ENCODE data around the gene MILR1. TPM values are rescaled to one million over a fixed set of nuclear protein-coding genes. Genes with fewer than 3 reads are reported as not detected.

The MILR1 gene
- total RNA-seq, 1 donor from 2014 or later: not detected

GRCh38 chr17:64500487-64500859, 51.6 kb downstream of the MILR1 start:
- Mint-ChIP-seq H3K27me3 (ENCODE audit: unreplicated experiment) (no peaks in the 10 kb centered on the region), H3K9me3 (ENCODE audit: unreplicated experiment) (no peaks in the 10 kb centered on the region), H3K36me3 (ENCODE audit: unreplicated experiment) (peaks cover 66% of the 10 kb centered on the region), H3K27ac (ENCODE audit: unreplicated experiment) (peak overlapping the region; percentile 16), H3K4me1 (ENCODE audit: unreplicated experiment) (peaks cover 72% of the 10 kb centered on the region), H3K4me3 (ENCODE audit: unreplicated experiment) (no peak overlapping the region)
- DNase-seq (ENCODE audit: extremely low spot score, unreplicated experiment): no peak
- TF ChIP-seq, protein P1, sequence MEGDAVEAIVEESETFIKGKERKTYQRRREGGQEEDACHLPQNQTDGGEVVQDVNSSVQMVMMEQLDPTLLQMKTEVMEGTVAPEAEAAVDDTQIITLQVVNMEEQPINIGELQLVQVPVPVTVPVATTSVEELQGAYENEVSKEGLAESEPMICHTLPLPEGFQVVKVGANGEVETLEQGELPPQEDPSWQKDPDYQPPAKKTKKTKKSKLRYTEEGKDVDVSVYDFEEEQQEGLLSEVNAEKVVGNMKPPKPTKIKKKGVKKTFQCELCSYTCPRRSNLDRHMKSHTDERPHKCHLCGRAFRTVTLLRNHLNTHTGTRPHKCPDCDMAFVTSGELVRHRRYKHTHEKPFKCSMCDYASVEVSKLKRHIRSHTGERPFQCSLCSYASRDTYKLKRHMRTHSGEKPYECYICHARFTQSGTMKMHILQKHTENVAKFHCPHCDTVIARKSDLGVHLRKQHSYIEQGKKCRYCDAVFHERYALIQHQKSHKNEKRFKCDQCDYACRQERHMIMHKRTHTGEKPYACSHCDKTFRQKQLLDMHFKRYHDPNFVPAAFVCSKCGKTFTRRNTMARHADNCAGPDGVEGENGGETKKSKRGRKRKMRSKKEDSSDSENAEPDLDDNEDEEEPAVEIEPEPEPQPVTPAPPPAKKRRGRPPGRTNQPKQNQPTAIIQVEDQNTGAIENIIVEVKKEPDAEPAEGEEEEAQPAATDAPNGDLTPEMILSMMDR (IDR thresholded peaks at IDR 0.05): no peak

DNA sequence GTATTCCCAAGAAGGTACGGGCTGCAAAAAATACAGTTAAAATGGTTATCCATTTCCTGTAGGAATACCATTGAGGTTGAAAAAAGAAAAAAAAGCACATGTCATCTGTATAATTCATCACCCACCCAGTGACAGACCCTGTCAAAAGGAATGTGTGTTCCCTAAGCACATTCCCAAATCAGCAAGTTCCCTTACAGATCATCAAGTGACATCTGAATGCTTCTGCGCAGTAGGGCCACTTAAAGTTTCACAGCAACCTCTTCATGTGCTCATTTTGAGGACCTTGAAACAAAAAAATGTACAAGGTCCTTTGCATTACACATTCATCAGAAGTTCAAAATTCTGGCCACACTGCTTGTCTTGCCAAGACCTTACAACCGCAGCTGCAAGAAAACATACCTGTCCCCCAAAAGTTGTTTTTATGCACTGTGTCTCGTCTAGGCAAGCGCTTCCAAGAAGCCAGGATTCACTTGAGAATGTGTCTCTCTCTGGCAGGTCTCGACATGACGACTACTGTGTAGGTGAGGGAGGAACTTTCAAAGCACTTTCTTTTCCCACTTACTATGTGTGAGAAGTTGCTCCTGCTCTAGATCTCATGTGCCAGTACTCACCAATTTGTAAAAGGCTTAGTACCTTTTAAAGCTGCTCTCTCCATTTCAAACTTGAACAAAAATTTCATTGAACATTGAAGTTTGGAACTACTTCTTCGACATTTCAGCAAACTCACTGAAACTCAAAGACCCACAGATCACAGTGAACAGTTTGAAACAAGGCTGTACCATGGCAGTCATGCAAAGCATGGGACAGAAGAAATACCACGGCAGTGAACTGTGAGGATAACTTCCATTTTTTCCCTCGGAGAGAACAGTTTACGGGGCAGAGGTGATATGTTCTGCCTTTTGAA, 52.2 kb downstream of the MILR1 start:
- peak overlapping the region; percentile 62 for H3K27ac Mint-ChIP-seq (ENCODE audit: unreplicated experiment)
- H3K36me3 Mint-ChIP-seq (ENCODE audit: unreplicated experiment): peaks cover 70% of the 10 kb centered on the region
- TF ChIP-seq, protein P1 (IDR thresholded peaks at IDR 0.05): no peak
- H3K27me3 Mint-ChIP-seq (ENCODE audit: unreplicated experiment): no peaks in the 10 kb centered on the region
- H3K4me1 Mint-ChIP-seq (ENCODE audit: unreplicated experiment): peaks cover 66% of the 10 kb centered on the region
- H3K9me3 Mint-ChIP-seq (ENCODE audit: unreplicated experiment): no peaks in the 10 kb centered on the region
- H3K4me3 Mint-ChIP-seq (ENCODE audit: unreplicated experiment): no peak overlapping the region
- DNase-seq (ENCODE audit: extremely low spot score, unreplicated experiment): no peak

GRCh38 chr17:64502021-64502420, 53.1 kb downstream of the MILR1 start:
- Mint-ChIP-seq H3K4me3 (ENCODE audit: unreplicated experiment) (no peak overlapping the region), H3K36me3 (ENCODE audit: unreplicated experiment) (peaks cover 70% of the 10 kb centered on the region), H3K27ac (ENCODE audit: unreplicated experiment) (peak overlapping the region; percentile 62), H3K4me1 (ENCODE audit: unreplicated experiment) (peaks cover 60% of the 10 kb centered on the region), H3K27me3 (ENCODE audit: unreplicated experiment) (no peaks in the 10 kb centered on the region), H3K9me3 (ENCODE audit: unreplicated experiment) (no peaks in the 10 kb centered on the region)
- no peak for DNase-seq (ENCODE audit: extremely low spot score, unreplicated experiment)
- TF ChIP-seq, protein P1 (IDR thresholded peaks at IDR 0.05): no peak

GRCh38 chr17:64502809-64503208, 53.9 kb downstream of the MILR1 start:
- H3K9me3 Mint-ChIP-seq (ENCODE audit: unreplicated experiment): no peaks in the 10 kb centered on the region
- no peak overlapping the region for H3K4me3 Mint-ChIP-seq (ENCODE audit: unreplicated experiment)
- peak overlapping the region; percentile 62 for H3K27ac Mint-ChIP-seq (ENCODE audit: unreplicated experiment)
- no peak for DNase-seq (ENCODE audit: extremely low spot score, unreplicated experiment)
- peaks cover 53% of the 10 kb centered on the region for H3K4me1 Mint-ChIP-seq (ENCODE audit: unreplicated experiment)
- no peaks in the 10 kb centered on the region for H3K27me3 Mint-ChIP-seq (ENCODE audit: unreplicated experiment)
- H3K36me3 Mint-ChIP-seq (ENCODE audit: unreplicated experiment): peaks cover 70% of the 10 kb centered on the region
- TF ChIP-seq, protein P1 (IDR thresholded peaks at IDR 0.05): no peak

DNA sequence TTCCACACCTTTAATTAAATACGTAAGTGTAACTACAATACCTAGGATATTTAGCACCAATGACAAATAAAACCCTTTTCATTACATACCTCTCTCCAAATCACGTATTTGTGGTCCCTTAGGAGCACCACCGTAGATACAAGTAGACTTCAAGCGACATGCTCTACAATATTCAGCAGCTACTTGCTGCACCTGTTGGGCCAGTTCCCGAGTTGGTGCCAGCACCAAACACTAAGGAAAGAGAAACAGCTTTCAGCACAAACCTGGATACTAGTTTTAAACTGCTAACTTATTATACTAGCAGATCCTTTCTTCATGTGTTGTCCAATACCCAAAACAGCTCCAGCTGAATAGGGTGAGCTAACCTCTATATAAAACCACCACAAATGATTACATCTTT, 54.4 kb downstream of the MILR1 start:
- Mint-ChIP-seq H3K27me3 (ENCODE audit: unreplicated experiment) (no peaks in the 10 kb centered on the region), H3K4me1 (ENCODE audit: unreplicated experiment) (peaks cover 52% of the 10 kb centered on the region), H3K9me3 (ENCODE audit: unreplicated experiment) (no peaks in the 10 kb centered on the region), H3K36me3 (ENCODE audit: unreplicated experiment) (peaks cover 66% of the 10 kb centered on the region), H3K27ac (ENCODE audit: unreplicated experiment) (peak overlapping the region; percentile 62), H3K4me3 (ENCODE audit: unreplicated experiment) (peak overlapping the region; percentile 10)
- DNase-seq (ENCODE audit: extremely low spot score, unreplicated experiment): no peak
- TF ChIP-seq, protein P1 (IDR thresholded peaks at IDR 0.05): no peak
